SK-N-MC (cell line): Measurements from ENCODE around the gene PDLIM5.
"Not testable (repeated sequence)": the region's sequence is repeated elsewhere in the genome, so short reads cannot be mapped to it uniquely, and the experiment has no call there.

Experiments
- DNase-seq: peaks from one replicate; pipeline ENCODE4 v3.0.0-alpha.2; 2011; ENCODE audit warnings: low read depth, low spot score
- H3K27ac ChIP-seq: fragments of 200-600 bp; sonication (generic); 2 replicates; pipeline ENCODE4 v1.5.1; 2016; ENCODE audit warnings: mixed run types
- H3K36me3 ChIP-seq: fragments of 200-600 bp; sonication (generic); 2 replicates; pipeline ENCODE4 v1.6.1; 2017; ENCODE audit warnings: antibody characterized with exemption, low read length, mixed read lengths; ENCODE audit not compliant: insufficient read depth
- H3K4me3 ChIP-seq: fragments of 200-600 bp; sonication (generic); 2 replicates; pipeline ENCODE4 v1.5.1; 2016
- H3K9ac ChIP-seq: fragments of 200-600 bp; sonication (generic); 2 replicates; pipeline ENCODE4 v1.8.0; 2017; ENCODE audit warnings: mixed run types, mixed read lengths; ENCODE audit not compliant: insufficient read length
- H3K9me3 ChIP-seq: fragments of 200-600 bp; sonication (generic); 2 replicates; pipeline ENCODE4 v1.6.1; 2017; ENCODE audit warnings: low read depth, mild to moderate bottlenecking, antibody characterized with exemption, low read length, moderate library complexity, mixed read lengths
- EZH2 ChIP-seq: fragments of 200-600 bp; sonication (generic); IDR thresholded peaks from one replicate; pipeline ENCODE4 v1.6.1; 2017; ENCODE audit warnings: antibody characterized with exemption
- FOXP2 ChIP-seq: optimal IDR thresholded peaks from 2 replicates; pipeline ENCODE3; 2011; ENCODE audit warnings: mild to moderate bottlenecking, moderate library complexity; ENCODE audit not compliant: insufficient read depth; ENCODE audit errors: extremely low read length, control extremely low read depth
- POLR2AphosphoS5 ChIP-seq: IDR thresholded peaks from 2 replicates; pipeline ENCODE4 v1.6.1; 2012; ENCODE audit warnings: mild to moderate bottlenecking, low read depth, low read length, borderline replicate concordance

The PDLIM5 gene

DNA sequence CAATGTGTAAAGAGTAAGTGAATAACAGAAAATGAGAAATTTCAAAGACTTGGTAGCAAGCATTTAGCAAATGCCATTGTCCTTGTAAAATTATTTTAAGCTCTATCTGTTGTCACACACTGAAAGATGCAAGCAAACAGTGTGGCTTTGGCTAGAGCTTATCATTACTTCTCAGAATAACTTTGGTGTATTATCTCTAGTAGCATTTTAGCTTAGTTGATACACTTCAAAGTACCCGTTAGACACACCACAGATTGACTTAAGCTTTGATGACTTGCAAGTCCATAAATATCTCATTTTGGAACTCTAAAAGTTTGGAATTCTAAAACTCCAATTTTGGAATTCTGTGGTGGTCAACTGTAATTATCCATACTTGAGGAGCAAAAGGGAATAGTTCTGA lies 98.6 kb downstream of the PDLIM5 start:
- H3K27ac ChIP-seq: no peak overlapping the region
- no peaks in the 10 kb centered on the region for H3K36me3 ChIP-seq
- no peak for DNase-seq

DNA sequence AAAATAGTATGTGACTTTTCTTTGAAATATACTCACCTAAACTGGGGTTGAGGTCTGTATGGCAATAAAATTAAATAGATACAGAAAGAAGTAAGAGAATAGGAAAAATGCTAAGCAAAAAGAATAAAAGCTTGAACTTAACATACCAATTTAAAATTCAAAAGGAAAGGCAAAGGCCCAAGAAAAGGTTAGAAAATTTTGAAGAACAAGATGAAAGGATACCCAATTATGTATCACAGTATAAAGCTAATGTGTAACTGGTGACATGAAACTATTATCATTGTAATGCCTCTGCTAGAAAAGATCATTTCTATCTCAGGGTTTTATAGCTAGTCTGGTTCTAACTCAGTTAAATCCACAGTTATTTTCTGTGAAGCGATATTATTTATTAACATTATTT lies 99.1 kb downstream of the PDLIM5 start:
- no peak for TF ChIP-seq FOXP2
- TF ChIP-seq EZH2: no peak
- TF ChIP-seq POLR2AphosphoS5: no peak
- Histone ChIP-seq H3K27ac (no peak overlapping the region), H3K9me3 (no peaks in the 10 kb centered on the region; the same call in 1 of the 2 replicates), H3K4me3 (no peak overlapping the region), H3K9ac (no peak overlapping the region), H3K36me3 (no peaks in the 10 kb centered on the region)
- no peak for DNase-seq

More for the DNA sequence above, 98.6 kb downstream of the PDLIM5 start:
- Histone ChIP-seq H3K9me3 (no peaks in the 10 kb centered on the region; the same call in 1 of the 2 replicates), H3K4me3 (no peak overlapping the region), H3K9ac (no peak overlapping the region)
- TF ChIP-seq FOXP2 (no peak), POLR2AphosphoS5 (no peak), EZH2 (no peak)

DNA sequence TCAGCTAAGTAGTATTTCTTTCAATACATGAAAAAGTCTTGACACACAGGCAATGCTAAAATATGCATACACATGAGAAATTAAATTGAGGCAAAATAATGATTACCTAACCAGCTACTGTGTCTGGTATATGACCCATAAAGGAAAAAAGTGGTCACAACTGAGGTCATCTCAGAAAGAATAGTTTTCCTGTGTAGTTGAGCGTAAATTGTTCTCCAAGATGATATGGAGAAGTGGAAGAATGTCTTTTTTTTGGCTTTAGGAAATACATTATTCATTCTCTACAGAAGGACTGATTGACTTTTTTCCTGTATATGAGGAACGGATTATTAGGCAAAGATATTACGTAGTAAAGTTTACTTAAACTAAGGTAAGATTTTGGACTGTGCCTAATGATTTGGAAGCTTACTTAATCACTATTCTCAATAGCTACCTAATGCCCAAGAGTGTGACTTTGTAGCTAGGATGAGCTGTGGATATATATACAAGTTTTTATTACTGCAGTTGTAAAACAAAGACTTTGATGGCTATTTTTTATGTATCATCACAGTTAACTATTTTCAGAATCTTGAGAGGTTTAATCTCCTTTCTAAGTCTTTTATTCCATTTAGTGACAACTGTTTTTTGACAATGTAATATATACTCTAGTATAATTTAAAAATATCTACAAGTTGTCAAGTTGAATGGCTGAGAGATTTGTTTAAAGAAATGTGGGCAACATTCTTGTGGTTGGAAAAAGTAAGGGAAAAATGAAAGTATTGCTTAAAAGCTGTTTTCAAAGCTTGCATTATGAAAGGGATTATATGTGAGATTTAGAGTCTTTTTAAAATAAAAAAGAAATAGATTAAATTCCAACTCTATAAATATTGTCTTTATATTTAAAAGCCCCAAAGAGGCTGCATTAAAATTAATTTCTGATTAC lies 100.2 kb downstream of the PDLIM5 start:
- Histone ChIP-seq H3K4me3 (no peak overlapping the region), H3K36me3 (no peaks in the 10 kb centered on the region), H3K9ac (no peak overlapping the region), H3K9me3 (no peaks in the 10 kb centered on the region; the same call in 1 of the 2 replicates), H3K27ac (no peak overlapping the region; the same call in 1 of the 2 replicates)
- DNase-seq: peak; percentile 28
- TF ChIP-seq POLR2AphosphoS5 (no peak), EZH2 (no peak), FOXP2 (no peak)

DNA sequence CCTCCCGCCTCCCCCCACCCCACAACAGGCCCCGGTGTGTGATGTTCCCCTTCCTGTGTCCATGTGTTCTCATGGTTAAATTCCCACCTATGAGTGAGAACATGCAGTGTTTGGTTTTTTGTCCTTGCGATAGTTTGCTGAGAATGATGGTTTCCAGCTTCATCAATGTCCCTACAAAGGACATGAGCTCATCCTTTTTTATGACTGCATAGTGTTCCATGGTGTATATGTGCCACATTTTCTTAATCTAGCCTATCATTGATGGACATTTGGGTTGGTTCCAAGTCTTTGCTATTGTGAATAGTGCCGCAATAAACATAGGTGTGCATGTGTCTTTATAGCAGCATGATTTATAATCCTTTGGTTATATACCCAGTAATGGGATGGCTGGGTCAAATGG lies 104.3 kb downstream of the PDLIM5 start:
- not testable (repeated sequence) for H3K36me3 ChIP-seq, DNase-seq, H3K4me3 ChIP-seq, H3K9me3 ChIP-seq, H3K9ac ChIP-seq, H3K27ac ChIP-seq

DNA sequence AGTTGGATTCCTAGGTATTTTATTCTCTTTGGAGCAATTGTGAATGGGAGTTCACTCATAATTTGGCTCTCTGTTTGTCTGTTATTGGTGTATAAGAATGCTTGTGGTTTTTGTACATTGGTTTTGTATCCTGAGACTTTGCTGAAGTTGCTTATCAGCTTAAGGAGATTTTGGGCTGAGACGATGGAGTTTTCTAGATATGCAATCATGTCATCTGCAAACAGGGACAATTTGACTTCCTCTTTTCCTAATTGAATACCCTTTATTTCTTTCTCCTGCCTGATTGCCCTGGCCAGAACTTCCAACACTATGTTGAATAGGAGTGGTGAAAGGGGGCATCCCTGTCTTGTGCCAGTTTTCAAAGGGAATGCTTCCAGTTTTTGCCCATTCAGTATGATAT lies 105.9 kb downstream of the PDLIM5 start:
- not testable (repeated sequence) for H3K4me3 ChIP-seq, H3K9ac ChIP-seq, DNase-seq, H3K9me3 ChIP-seq, H3K27ac ChIP-seq, H3K36me3 ChIP-seq

DNA sequence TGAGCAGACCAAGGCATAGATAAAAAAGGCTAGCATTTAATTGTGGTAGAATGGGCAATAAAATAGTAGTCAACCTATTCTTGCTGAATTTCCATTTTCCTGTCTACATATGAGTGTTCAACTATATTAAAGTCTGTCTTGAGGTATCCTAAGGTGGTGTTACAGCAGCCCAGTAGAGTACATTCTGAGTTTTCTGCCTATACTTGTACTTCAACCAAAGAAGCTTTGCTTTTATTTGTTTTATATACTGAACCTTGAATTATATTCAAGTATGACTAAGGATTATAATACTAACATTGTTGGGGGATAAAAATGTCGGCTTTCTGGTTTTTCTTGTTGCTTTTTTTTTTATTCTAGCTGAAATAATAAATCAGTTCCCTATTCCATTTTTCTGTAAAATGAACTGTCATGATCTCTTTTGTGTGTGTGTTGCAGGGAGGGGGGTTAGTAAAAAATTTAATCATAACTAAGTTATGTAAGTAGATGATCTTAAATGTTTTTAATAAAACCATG lies 106.7 kb downstream of the PDLIM5 start:
- Histone ChIP-seq H3K9ac (no peak overlapping the region), H3K36me3 (no peaks in the 10 kb centered on the region), H3K27ac (no peak overlapping the region), H3K4me3 (no peak overlapping the region), H3K9me3 (no peaks in the 10 kb centered on the region)
- DNase-seq: no peak
- no peak for TF ChIP-seq FOXP2
- no peak for TF ChIP-seq POLR2AphosphoS5
- TF ChIP-seq EZH2: no peak

DNA sequence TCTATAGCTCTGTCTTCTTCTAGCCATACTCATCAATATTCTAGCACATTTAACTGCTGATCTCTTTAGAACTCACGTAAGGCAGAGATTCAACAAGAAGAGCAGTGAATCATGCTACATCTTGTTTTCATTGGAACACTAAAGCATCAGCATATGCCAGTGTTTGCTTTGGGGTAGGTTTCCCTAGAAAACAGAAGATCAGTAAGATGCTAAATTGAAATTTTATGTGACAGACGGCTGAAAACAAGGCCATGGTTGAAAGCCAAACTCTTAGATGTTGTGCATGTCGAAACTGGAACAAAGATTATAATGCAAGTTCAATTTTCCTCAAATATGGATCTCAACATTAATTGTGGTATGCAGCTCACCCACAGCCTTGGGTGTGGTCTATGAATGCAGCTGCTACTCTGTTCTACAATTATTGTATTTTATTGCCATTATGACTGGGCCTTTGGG lies 107.6 kb downstream of the PDLIM5 start:
- no peak for TF ChIP-seq EZH2
- no peak for TF ChIP-seq FOXP2
- no peak for TF ChIP-seq POLR2AphosphoS5

DNA sequence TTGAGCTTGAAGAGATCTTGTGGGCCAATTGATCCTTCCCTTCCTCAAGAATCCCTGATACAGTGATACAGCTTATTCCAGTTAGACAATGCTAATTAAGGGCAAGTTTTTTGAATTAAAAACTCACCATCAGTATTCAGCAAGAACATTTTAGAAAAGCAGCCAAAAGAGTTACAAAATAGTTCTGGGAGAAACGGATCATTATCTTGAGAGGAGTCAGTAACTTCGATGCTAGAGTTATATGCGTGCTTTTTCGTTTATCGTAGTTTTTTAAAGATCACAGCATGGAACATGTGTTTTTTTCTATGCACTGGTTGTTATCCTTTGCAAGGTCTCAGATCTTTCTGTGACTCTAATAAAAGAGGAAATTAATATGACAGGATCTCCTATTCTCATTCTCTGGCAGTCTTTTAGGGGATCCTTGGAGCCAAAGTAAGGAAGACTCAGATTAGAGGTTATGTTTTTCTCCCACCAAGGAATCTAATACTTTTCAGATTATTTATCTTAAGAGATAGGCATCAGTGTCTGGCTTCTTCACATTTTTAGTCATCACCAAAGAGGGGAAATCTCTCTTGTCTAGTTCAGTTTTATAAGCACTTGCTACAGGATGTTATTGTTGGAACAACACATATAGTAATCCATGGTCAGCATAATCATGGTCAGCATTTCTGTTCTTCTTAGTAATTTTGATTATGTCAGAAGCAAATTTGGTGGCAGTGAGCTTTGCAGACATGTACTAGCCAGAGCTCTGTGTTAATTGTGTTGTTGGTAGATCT lies 109.7 kb downstream of the PDLIM5 start:
- no peaks in the 10 kb centered on the region for H3K9me3 ChIP-seq
- no peak overlapping the region for H3K4me3 ChIP-seq
- H3K27ac ChIP-seq: no peak overlapping the region
- TF ChIP-seq POLR2AphosphoS5: no peak
- TF ChIP-seq EZH2: no peak
- no peak for TF ChIP-seq FOXP2
- H3K9ac ChIP-seq: no peak overlapping the region
- DNase-seq: no peak
- H3K36me3 ChIP-seq: no peaks in the 10 kb centered on the region

More for the DNA sequence above, 107.6 kb downstream of the PDLIM5 start:
- Histone ChIP-seq H3K9ac (no peak overlapping the region), H3K4me3 (no peak overlapping the region), H3K27ac (no peak overlapping the region), H3K36me3 (no peaks in the 10 kb centered on the region), H3K9me3 (no peaks in the 10 kb centered on the region)
- DNase-seq: no peak
